ENCODE results near the gene TRPM8.

TRPM8 gene

DNA sequence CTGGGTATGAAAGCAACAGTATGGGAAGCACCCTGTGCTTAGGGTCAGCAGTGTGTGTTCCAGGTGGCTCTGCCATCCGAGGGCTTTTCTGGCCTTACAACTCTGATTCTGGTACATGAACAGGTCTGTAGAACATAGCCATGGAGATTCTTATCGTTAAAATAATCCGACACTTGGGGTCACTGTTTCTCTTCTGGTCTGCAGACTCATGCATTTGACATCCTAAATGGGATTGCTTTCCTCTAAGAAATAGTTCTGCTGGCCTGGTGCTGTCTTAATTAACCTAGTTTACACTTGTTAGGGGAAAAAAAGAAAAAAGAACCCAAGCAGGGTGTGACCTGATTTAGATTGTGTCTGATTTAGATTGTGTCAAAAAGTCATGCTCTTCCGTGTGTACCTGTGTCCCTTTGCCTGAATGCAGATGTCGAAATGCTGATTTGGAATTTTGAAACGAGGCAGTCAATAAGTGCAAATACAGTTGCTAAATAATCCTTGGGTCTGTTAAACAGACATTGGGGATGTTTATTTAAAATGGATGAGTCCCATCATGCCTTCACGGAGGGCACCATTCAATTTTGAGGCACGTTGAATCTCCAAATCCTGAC is 59.6 kb downstream of the TRPM8 start:
- TF ChIP-seq ZFX (IDR thresholded peaks at IDR 0.05; ENCODE audit: borderline replicate concordance) (no peak), CTCF (IDR thresholded peaks at IDR 0.05) (peak; percentile 30; the same call in 1 of the 2 replicates)
- no peak overlapping the region for H3K27ac ChIP-seq

GRCh38 chr2:233977296-233977837 is 60.2 kb downstream of the TRPM8 start:
- no peak for TF ChIP-seq ZFX (IDR thresholded peaks at IDR 0.05; ENCODE audit: borderline replicate concordance)
- no peak for TF ChIP-seq CTCF (IDR thresholded peaks at IDR 0.05)
- H3K27ac ChIP-seq = no peak overlapping the region

GRCh38 chr2:233979748-233980147 is 62.6 kb downstream of the TRPM8 start:
- TF ChIP-seq CTCF (IDR thresholded peaks at IDR 0.05) (no peak), ZFX (IDR thresholded peaks at IDR 0.05; ENCODE audit: borderline replicate concordance) (no peak)
- H3K27ac ChIP-seq = no peak overlapping the region

DNA sequence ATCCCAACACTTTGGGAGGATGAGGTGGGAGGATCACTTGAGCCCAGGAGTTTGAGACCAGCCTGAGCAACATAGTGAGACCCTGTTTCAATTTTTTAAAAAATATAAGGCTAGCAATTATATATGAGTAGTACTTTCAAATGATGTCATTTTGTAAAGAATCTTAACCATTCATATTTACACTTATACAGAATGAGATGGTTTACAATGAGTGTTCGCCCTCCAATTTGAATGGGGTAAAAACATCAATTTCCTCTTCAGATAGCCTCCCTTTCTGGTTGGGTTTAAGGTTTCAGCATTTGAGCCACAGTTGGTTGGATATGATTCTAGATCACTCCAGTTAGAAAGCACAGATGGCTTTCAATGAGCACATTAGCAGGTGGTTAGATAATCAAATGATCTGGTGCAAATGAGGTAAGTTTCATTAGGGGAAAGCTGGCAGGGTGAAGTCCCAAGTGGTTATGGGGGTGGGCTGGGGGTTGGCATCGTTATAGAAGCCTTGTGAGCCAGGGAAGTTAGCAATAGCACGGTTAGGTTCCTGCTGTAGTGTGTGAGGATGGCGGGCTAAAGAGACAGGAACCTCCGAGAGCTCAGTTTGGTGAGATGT is 63.9 kb downstream of the TRPM8 start:
- H3K27ac ChIP-seq = no peak overlapping the region
- no peak for TF ChIP-seq ZFX (IDR thresholded peaks at IDR 0.05; ENCODE audit: borderline replicate concordance)
- no peak for TF ChIP-seq CTCF (IDR thresholded peaks at IDR 0.05)

DNA sequence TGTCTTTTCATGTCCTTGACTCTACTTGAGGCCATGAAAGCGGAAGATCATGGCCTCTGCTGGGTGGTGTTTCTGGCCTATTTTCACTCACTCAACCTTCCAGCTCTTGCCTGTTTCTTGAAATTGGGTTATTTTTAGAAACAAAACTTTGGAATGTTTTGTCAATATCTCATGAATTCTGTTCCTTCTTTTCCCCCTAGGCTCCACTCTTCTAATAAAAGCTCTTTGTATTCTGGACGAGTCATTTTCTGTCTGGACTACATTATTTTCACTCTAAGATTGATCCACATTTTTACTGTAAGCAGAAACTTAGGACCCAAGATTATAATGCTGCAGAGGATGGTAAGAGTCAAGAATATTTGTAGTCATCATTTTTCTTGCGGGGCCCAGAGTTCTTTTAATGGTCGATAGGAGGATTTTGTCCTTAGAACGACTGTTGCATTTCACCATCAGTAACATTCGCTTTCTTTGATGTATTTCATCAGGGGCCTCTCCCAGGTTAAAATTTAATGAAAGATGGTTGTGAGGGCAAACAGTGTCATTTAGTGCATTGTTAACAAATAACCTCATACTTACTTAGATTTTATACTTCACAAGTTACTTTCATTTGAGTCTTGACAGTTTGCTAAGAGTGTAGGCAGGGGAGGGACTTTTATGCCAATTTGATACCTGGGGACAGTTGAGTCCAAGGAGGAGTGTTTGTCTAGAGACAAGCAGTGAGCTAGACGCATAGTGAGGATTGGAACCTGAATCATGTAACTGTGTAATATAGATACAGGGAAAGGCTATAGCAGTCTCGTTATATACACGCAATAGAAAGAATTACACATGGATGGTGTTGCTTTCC is 64.6 kb downstream of the TRPM8 start:
- no peak for TF ChIP-seq ZFX (IDR thresholded peaks at IDR 0.05; ENCODE audit: borderline replicate concordance)
- TF ChIP-seq CTCF (IDR thresholded peaks at IDR 0.05) = no peak
- no peak overlapping the region for H3K27ac ChIP-seq

GRCh38 chr2:233982421-233983121 is 65.4 kb downstream of the TRPM8 start:
- TF ChIP-seq CTCF (IDR thresholded peaks at IDR 0.05) (no peak), ZFX (IDR thresholded peaks at IDR 0.05; ENCODE audit: borderline replicate concordance) (no peak)
- H3K27ac ChIP-seq = no peak overlapping the region

All from 22Rv1 (cell line).